Loucy (cell line): Measurements from ENCODE around the gene LCE3B.

Experiments
- H2AFZ ChIP-seq: fragments of 200-600 bp; sonication (generic); 2 replicates; pipeline ENCODE4 v1.6.0; 2016; ENCODE audit warnings: antibody characterized with exemption, mild to moderate bottlenecking, low read length, moderate library complexity
- H3F3A ChIP-seq: fragments of 200-600 bp; 2 replicates; pipeline ENCODE4 v1.6.0; 2016; ENCODE audit warnings: antibody characterized with exemption, low read depth, mild to moderate bottlenecking
- H3K27me3 ChIP-seq: fragments of 200-600 bp; sonication (generic); 2 replicates; pipeline ENCODE4 v1.6.1; 2014; ENCODE audit warnings: low read length, mild to moderate bottlenecking; ENCODE audit not compliant: insufficient read depth, poor library complexity, severe bottlenecking
- H3K36me3 ChIP-seq: fragments of 200-600 bp; sonication (generic); 2 replicates; pipeline ENCODE4 v1.6.1; 2016; ENCODE audit warnings: low read length; ENCODE audit not compliant: insufficient read depth
- H3K4me1 ChIP-seq: fragments of 200-600 bp; sonication (generic); 2 replicates; pipeline ENCODE4 v1.5.1; 2014; ENCODE audit warnings: low read length, mild to moderate bottlenecking; ENCODE audit not compliant: insufficient read depth, poor library complexity, severe bottlenecking
- H3K4me2 ChIP-seq: fragments of 200-600 bp; sonication (generic); 2 replicates; pipeline ENCODE4 v1.6.0; 2014; ENCODE audit warnings: antibody characterized with exemption, low read length, low read depth, mild to moderate bottlenecking; ENCODE audit not compliant: poor library complexity, severe bottlenecking
- H3K4me3 ChIP-seq: fragments of 200-600 bp; sonication (generic); 2 replicates; pipeline ENCODE4 v1.5.1; 2014; ENCODE audit warnings: low read length, mild to moderate bottlenecking, mixed read lengths; ENCODE audit not compliant: poor library complexity, severe bottlenecking
- H3K79me2 ChIP-seq: fragments of 200-600 bp; sonication (generic); 2 replicates; pipeline ENCODE4 v1.6.1; 2014; ENCODE audit warnings: low read length; ENCODE audit not compliant: insufficient read depth
- H3K9ac ChIP-seq: fragments of 200-600 bp; sonication (generic); 2 replicates; pipeline ENCODE4 v1.6.0; 2014; ENCODE audit warnings: mild to moderate bottlenecking, low read depth, low read length, moderate library complexity; ENCODE audit not compliant: poor library complexity, severe bottlenecking
- H3K9me2 ChIP-seq: fragments of 200-600 bp; sonication (generic); replicated peaks from 2 replicates; pipeline ENCODE4 v1.6.1; 2016; ENCODE audit warnings: low read depth, low read length, mixed read lengths
- H3K9me3 ChIP-seq: fragments of 200-600 bp; sonication (generic); 2 replicates; pipeline ENCODE4 v1.6.1; 2014; ENCODE audit warnings: mild to moderate bottlenecking, antibody characterized with exemption, low read length, low read depth; ENCODE audit not compliant: insufficient read depth
- H4K20me1 ChIP-seq: fragments of 200-600 bp; sonication (generic); 2 replicates; pipeline ENCODE4 v1.6.0; 2014; ENCODE audit warnings: antibody characterized with exemption, low read length, mild to moderate bottlenecking; ENCODE audit not compliant: insufficient read depth, poor library complexity, severe bottlenecking
- CTCF ChIP-seq: fragments of 200-600 bp; sonication (generic); conservative IDR thresholded peaks from 2 replicates; pipeline ENCODE4 v1.5.1; 2014; ENCODE audit warnings: mild to moderate bottlenecking, antibody characterized with exemption, low read length
- EZH2phosphoT487 ChIP-seq: fragments of 200-600 bp; IDR thresholded peaks from 2 replicates; pipeline ENCODE4 v1.6.1; 2018; ENCODE audit warnings: antibody characterized with exemption, mild to moderate bottlenecking, moderate library complexity, borderline replicate concordance

LCE3B gene

GRCh38 chr1:152646656-152647055 lies 33.0 kb downstream of the LCE3B start:
- H3K4me2 ChIP-seq: no peak overlapping the region
- H3K9me3 ChIP-seq: no peaks in the 10 kb centered on the region
- H4K20me1 ChIP-seq: no peaks in the 10 kb centered on the region
- H3K9me2 ChIP-seq: no peaks in the 10 kb centered on the region
- no peak overlapping the region for H2AFZ ChIP-seq
- H3K4me1 ChIP-seq: no peaks in the 10 kb centered on the region
- TF ChIP-seq CTCF (no peak), EZH2phosphoT487 (no peak)
- no peaks in the 10 kb centered on the region for H3K36me3 ChIP-seq
- H3K79me2 ChIP-seq: no peaks in the 10 kb centered on the region
- no peaks in the 10 kb centered on the region for H3K27me3 ChIP-seq
- H3F3A ChIP-seq: no peaks in the 10 kb centered on the region
- no peak overlapping the region for H3K4me3 ChIP-seq
- no peak overlapping the region for H3K9ac ChIP-seq

- Histone ChIP-seq H3K4me3 (peak overlapping the region; percentile 15), H3K4me2 (peak overlapping the region; percentile 53), H3K9ac (no peak overlapping the region), H3K36me3 (no peaks in the 10 kb centered on the region), H3K9me3 (no peaks in the 10 kb centered on the region), H3K4me1 (peaks cover 4% of the 10 kb centered on the region), H3F3A (no peaks in the 10 kb centered on the region), H3K9me2 (no peaks in the 10 kb centered on the region), H4K20me1 (no peaks in the 10 kb centered on the region), H3K79me2 (no peaks in the 10 kb centered on the region), H3K27me3 (no peaks in the 10 kb centered on the region), H2AFZ (peak overlapping the region; percentile 65)
- TF ChIP-seq EZH2phosphoT487: no peak
- TF ChIP-seq CTCF: peak; percentile 89
Measured at GRCh38 chr1:152654110-152654509, 40.5 kb downstream of the LCE3B start.

GRCh38 chr1:152656459-152656858 lies 42.8 kb downstream of the LCE3B start:
- Histone ChIP-seq H3K9ac (no peak overlapping the region), H3K9me3 (no peaks in the 10 kb centered on the region), H3K4me2 (no peak overlapping the region), H3K9me2 (no peaks in the 10 kb centered on the region), H3K4me3 (no peak overlapping the region), H3F3A (no peaks in the 10 kb centered on the region), H3K27me3 (no peaks in the 10 kb centered on the region), H2AFZ (no peak overlapping the region), H4K20me1 (no peaks in the 10 kb centered on the region), H3K79me2 (no peaks in the 10 kb centered on the region), H3K4me1 (peaks cover 4% of the 10 kb centered on the region), H3K36me3 (no peaks in the 10 kb centered on the region)
- TF ChIP-seq EZH2phosphoT487 (no peak), CTCF (no peak)
